Measurements from ENCODE around the gene NUMBL.

Gene NUMBL

DNA sequence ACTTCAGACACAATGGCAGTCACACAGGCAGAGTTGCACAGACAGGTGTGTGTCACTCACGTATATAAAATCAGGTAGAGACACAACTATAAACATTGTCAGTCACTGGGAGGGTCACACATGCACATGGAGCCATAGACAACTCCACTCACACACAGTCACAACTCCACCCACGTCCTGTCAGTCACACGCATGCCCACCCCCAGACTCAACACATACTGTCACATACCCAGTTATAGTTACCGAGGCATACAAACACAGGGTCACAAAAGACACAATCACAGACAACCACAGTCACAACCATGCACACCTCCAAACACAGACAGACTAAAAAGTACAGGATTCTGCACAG lies 1.5 kb downstream of the NUMBL start:
- DNase-seq = no peak

DNA sequence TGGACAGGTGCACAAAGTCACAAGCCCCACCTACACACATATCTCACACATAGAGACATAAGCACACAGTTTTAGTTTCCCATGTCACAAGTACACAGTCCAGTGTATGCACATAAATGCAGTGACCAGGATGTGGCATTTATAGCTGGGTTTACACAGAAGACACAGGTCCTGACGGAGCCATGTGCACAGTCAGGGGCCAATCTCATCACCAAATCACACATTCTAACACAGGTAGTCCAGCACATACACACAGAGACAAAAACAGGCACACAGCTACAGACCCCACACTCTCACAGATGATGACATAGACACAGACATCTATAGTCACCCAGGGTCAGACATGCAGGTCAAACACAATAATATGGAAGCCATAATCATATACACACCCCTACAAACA lies 2.1 kb downstream of the NUMBL start:
- no peak for DNase-seq

DNA sequence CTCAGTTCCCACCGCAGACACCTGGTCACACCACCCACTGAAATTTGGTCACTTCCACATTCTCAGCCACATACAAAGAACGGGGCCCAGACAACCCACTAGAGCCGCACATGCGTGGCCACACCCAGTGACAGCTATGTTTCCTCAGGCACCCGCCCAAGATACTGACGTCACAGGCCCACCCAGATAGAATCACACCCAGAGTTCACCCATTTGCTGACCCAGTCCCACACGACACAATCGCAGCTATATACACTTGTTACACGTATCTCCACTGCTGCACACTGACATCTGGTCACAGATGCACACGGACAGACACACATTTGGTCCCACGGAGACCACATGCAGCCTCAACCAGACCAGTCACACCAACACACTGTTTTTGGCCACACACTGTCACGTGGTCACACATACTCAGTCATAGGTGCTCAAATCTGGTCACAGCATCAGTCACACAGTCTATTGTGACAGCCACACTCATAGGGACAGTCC lies 2.9 kb downstream of the NUMBL start:
- DNase-seq = no peak

DNA sequence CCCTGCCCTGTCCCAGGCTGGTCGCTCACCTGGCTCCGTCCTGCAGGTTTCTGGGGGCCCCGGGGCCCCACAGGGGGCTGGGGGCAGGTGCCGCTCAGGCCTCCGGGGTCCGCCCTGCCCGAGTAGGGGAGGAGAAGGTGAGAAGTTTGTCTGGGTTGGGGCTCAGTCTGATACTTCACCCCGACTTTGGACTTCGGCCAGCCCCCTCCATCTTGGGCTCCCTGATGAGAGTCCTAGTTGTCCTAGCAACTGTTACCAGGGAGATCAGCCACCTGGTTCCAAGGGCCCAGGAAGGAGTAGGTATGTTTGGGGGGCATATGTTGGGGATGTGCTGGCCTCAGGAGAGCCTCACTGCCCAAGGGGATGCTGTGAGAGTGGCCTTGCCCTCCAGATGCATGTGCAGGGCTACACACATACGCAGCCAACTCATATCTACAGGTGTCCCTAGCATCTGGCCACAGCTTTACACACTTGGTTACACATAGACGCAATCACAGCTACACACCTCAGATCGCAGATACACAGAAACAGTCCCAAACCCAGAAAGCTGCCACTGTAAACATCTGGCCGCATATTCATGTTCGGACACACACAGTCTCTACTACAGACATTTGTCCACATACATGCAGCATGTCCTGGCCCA lies 3.4 kb downstream of the NUMBL start:
- no peak for DNase-seq

DNA sequence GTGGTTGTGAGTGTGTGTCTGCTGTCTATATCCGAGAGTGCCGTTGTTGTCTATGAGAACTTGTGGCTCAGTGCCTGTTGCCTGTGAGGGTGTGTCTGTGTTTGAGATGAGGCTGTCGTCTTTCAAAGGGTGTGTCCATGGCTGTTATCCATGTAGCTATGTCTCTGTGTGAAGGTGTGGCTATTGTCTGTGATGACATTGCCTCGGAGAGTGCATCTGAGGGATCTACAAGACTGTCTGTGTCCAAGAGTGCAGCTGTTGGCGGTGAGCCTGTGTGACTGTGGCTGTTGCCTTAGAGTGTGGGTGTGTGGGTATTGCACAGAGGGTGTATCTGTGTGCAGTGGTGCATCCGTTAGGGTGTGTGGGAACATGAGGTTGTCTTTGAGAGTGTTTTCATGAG lies 4.9 kb downstream of the NUMBL start:
- no peak for DNase-seq

DNA sequence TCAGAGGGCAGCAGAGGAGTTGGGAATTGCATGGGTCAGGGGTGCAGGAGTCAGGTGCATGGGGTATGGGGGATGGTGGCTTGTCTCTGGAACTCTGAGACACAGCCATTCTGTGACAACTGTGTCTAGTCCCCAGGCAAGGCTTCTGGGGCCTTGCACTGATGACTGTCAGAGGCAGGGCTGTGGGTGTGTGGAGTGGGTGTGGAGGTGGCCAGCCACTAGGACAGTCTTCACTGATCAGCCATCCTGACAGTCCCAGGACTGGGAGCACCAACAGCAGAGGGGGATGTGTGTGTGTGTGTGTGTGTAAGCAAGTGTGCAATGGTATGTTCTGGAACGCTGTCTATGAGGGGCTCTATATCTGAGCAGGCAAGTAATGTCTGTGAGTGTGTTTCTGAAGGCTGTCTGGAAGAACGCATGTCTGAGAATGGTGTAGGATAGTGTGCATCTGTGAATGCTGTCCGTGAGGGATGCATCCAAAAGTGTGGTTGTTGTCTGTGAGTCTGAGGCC lies 5.4 kb downstream of the NUMBL start:
- no peak for DNase-seq

DNA sequence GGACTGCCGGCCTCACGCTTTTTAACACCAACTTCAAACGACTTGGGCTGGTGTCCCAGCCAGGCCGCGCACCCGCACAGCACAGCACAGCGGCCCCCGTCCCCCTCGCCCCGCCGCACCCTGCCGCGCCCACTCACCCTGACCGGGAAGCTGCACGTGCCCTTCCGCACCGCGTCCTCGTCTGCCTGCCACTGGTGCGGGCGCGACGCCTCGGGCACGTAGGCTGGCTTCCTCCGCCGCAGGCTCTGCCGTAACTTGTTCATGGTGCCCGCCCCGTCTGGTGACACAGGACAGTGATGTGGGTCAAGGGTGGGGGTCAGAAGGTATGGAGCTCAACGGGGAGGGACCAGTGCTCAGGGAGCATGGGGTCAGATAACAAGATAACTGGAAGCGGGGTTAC lies 6.2 kb downstream of the NUMBL start:
- no peak for DNase-seq

DNA sequence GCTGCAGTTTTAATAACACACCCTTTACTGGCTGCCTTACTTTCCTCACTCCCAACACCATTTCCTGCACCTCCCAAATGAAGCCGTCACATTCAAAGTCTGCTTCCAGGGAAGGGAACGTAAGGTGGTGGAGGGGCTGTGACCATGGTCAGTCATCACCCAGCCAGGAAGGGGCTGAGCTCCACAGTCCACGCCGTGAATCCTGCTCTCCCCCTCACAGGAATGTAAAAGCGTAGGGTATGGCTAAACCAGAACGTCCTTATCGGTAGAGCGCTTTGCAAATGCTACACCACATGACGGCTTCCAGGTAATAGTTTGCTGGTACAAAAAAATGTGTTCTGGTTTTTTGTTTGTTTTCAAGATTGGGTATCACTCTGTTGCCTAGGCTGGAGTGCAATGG lies 7.0 kb downstream of the NUMBL start:
- DNase-seq = no peak

DNA sequence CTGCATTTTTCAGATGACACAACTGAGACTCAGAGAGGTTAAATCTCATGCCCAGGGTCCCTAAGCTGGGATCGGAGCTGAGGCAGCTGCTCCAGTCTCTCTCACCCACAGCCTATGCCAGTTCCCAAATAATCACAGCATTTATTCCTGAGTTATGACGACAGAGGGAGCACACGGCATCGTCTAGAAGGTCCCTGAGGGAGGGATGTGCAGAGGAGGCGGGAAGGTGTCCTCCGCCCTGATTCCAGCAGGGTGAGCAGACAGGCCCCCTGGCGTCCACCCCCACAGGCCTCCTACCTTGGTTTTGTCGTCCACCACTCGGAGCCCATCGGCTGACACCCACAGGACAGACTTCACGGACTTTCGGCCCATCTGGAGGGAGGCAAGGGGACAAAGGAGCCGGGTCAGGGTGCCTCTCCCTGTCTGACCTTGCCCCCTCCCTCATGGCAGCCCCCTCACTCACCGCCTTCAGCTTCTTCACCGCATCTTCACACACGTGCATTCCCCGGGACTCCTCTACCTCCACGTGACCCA lies 8.0 kb downstream of the NUMBL start:
- DNase-seq = no peak

DNA sequence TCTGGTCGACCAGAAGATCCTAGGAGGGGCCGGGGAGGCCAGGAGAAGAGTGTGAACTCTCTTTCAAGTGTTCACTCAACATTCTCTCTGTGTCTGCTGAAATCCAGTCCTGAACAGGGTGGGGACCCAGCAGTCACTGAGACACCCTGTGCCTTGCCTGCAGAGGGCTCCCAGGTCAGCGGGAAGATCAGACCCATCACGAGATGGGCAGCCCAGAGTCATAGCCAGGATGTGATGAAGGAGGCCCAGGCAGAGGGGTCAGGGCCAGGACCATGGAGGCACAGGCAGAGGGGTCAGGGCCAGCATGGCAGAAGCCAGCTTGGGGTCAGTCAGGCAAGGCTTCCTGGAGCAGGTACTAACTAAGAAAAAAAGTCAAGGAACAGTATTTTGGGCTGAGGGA lies 9.4 kb downstream of the NUMBL start:
- DNase-seq = no peak

DNA sequence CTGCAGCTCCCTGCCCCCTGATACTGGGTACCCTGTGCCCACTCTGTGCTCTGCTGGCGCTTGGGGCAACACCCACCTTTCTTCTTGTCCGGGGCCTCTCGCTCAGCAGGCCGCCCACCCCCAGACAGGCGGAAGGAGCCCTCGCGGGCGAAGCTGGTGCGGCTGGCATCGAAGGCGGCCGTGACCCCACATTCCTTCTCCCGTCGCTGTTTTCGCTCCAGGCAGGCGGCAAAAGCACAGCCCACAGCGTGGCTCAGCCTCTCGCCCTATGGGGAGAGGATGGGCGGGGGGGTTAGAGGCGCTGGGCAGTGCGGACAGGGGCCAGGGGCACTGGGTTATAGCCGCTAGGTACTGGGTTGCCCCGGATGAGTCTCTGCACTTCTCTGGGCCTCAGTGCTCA lies 13.3 kb downstream of the NUMBL start:
- DNase-seq = no peak

DNA sequence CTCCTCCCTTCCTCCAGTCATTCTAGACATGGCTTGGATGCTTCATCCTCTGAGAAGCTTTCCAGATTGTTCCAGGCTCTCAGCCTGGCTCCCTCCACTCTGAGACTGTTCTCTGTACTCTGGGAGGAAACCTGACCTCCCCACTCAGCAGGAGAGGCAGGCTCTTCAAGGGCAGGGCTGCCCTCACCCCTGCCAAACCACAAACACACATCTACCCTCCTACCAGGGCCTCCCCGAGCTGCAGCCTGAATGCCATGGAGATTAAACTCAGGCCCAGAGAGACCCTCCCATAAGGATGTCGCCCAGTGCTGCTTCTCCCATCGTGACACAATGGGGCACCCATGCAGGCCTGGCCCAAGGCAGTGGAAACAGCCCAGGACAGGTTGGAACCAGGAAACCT lies 16.2 kb downstream of the NUMBL start:
- no peak for DNase-seq

DNA sequence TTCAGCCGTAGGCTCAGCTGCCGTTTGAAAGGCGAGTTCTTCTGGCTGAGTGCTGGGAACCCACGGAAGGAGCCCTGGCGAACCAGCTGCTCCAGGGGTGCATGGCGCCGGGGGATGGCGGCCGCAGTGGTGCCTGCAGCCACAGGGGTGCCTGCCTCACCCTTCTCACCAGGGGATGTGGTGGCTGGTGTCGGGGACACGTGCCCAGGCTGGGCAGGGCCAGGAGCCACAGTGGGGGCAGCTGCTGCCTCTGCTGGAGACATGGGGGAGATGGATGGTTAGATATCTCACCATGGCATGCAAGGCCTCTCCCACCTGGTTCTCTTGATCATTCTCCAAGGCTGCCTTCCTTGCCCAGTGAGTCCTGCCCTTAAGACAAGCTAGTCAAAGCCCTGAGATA lies 17.1 kb downstream of the NUMBL start:
- DNase-seq = no peak

DNA sequence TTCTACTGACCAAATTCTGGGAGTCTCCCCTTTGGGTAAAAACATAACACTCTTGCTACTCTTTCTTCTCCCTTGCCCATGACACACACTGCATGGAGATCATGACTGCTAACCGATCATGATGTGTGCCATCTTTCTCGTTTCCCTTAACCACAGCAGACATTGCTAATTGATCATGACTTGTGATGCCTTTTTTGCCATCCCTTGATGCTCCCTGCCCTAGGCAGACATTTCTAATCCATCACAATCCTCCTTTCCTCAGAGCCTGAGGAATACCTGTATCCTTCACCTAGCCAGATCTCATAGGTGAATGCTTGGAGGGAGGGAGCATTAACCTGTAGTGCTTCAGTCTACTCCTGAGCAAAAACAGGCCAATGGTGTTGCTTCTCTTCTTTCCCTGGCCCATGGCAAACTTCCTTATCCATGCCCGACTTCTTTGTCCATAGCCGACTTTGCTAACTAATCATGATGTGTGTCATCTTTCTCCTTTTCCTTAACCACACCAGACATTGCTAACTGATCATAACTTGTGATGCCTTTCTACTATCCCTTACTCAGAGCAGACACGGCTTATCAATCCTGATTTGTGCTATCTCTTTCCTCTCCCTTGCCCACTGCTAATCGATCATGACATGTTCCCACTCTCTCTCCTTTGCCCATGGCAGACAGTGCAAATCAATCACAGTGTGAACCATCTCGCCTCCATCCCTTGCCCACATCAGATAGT lies 17.7 kb downstream of the NUMBL start:
- DNase-seq = no peak

DNA sequence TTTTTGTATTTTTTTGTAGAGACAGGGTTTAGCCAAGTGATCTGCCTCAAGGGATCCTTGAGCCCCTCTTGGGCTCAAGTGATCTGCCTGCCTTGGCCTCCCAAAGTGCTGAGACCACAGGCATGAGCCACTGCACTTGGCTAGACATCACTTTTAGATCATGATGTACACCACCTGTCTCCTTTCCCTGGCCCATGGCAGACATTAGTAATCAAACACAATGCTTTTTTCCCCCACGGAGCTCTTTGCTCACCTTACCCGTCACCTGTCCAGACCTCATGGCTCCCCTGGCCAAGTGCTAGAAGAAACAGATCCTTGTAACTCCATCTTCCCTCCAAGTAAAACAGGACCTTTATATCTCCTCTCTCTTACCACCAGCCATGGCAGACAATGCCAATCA lies 18.4 kb downstream of the NUMBL start:
- DNase-seq = no peak

DNA sequence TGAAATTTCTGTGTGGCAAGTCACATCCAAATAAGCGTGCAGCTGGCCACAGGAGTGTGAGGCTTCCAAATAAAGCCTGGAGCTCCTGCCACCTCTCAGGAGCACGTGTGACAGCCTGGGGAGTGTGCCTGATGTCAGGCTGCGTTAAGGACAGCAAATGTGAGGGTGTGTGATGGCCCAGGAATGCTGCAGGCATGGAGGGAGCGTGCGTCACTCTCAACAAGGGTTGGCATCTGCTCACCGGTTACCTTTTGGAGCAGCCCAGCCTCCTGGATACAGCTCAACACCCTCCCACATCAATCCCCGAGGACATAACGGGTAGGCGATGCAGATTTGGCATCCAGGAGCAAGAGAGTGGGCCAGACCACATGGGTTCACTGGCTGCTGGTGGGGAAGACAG lies 19.0 kb downstream of the NUMBL start:
- DNase-seq = no peak

DNA sequence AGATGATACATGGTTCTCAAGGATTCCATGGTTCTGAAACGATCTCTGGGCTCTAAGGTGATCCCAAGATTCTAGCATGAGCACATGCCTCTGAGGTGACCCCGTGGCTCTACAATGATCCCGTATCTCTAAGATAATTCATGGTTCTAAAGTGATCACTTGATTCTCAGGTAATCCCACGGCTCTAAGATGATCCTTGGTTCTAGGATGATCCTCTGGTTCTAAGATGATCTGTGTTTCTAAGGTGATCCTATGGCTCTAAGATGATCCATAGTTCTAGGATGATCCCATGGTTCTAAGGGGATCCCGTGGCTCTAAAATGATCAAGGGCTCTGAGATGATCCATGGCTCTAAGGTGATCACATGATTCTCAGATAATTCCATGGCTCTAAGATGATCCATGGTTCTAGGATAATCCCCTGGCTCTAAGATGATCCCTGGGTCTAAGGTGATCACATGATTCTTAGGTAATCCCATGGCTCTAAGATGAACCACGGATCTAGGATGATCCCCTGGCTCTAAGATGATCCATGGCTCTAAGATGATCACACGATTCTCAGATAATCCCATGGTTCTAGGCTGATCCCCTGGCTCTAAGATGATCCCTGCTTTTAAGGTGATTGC lies 21.3 kb downstream of the NUMBL start:
- DNase-seq = no peak

DNA sequence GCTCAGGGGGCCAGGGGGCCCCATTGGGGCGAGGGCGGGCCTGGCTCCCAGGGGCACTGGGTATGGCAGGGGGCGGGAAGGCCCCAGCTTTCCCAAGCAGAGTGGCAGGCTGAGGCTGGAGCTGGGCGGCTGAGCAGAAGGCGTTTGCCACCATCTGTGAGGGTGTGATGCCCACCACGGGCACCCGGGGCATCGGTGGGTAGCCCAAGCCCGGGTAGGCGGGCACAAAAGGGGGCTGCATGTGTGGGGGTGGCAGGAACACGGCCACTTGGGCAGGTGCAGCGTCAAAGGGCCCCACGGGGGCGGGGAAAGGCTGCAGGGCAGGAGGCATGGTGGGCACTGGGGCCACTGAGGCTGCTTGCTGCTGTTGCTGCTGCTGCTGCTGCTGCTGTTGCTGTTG lies 22.8 kb downstream of the NUMBL start:
- no peak for DNase-seq

DNA sequence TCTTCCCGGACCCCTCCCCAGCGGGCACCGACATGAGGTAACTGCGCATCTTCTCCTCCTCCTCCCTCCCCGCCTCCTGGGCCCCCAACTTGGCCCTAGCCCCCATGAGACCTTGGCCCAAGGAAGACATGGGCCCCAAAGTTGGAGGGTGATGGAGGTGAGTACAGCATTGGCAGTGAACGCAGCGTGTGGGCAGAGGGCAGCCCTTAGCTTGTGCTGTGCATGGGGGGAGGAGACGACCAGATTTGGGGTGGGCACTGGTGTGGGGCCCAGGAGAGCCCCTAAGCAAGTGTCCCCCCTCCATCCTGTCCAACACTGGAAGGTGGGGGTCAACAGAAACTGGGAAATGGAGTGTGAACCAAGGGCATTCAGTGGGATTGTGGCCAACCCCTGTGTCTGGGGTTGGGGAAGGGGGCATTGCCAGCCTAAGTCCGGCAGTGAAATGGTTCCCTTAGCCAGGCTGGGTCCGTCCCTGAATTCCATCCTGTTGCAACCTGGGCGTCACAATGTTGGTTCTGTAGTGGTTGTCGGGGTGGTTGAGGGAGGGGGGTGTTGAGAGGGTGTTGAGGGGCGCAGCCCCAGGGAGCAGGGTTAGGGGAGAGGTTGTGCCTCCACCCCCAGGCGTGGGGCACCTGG lies 23.5 kb downstream of the NUMBL start:
- no peak for DNase-seq

DNA sequence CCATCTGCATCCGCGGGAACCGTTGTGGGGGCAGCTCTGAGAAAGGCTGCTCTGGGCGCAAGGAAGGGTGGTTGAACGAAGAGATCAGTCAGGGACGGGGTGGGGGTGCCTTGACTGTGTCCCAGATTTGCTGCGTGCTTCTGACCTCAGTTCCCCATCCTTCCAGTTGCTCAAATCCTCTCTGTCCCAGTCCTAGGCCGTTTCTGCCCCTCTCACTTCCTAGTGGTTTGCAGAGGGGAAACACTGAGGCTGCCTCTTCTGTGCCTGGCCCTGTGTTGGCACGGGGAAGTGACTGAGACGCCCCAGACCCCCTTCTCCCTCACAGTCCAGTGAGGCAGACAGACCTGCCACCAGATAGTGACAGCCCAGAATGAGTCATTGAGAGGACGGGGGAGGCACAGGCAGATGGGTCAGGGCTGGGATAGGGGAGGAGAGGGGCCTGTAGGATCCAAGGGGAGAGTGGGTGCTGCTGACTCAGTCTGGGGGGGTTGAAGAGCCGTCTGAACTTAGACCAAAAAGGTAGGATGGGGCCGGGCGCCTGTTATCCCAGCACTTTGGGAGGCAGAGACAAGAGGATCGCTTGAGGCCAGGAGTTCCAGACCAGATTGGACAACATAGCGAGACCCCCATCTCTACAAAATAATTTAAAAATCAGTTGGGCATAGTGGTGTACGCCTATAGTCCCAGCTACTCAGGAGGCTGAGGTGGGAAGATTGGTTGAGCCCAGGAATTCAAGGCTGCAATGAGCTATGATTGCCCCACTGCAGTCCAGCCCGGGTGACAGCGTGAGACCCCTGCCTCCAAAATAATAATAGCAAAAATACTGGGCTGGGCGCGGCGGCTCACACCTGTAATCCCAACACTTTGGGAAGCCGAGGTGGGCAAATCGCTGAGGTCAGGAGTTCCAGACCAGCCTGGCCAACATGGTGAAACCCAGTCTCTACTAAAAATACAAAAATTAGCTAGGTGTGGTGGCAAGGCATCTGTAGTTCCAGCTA lies 26.5 kb downstream of the NUMBL start:
- no peak for DNase-seq

DNA sequence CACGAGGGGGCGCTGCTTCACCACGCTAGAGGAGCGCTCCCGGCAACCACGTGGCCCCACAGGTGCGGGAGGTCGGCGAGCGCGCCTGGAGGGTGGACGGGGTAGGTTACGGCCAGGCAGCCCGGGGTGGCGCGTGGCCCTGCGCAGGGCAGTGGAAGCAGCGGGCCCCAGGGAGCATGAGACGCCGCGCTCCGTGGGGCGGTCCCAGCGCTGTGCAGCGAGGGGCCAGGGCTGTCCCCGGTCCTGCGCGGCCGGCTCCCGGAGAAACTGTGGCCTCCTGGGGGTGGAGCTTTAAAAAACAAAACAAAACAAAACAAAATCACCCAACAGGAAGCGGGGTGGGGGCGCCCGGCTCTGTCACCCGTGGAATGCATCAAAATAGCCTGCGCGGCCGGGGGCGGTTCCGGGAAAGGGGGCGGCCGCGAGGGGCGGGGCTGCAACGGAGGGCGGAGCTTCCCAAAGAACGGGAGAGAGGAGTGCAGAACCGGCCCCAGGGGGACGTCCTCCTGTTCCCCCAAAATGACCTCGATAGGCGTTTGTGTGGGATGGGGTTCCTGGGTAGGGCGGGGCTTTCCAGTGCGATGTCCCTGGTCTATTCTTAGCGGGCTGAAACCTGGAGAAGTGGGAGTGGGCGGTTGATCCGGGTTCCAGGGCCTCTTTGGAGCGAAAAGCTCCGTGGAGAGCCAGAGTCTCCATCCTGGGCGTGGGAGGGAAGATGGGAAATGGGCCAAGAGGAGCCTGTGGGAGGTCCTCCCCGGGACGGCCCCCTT lies 27.3 kb downstream of the NUMBL start:
- peak; percentile 78 to 82 for DNase-seq

Measured in NCI-H1930 (cell line).